Activated T-helper 1 cell treated with anti-CD3 and anti-CD28 coated beads, Interleukin-2, amount 50 U/mL, for 16 hours (primary cell): ENCODE results near the gene ERFE.

Source experiments
- DNase-seq, 2 donors: peaks; one replicate each; pipeline ENCODE4 v3.0.0-alpha.2; 2020; ENCODE audit warnings: low read depth in 1 of 2, low spot score in 1 of 2

The ERFE gene

DNA sequence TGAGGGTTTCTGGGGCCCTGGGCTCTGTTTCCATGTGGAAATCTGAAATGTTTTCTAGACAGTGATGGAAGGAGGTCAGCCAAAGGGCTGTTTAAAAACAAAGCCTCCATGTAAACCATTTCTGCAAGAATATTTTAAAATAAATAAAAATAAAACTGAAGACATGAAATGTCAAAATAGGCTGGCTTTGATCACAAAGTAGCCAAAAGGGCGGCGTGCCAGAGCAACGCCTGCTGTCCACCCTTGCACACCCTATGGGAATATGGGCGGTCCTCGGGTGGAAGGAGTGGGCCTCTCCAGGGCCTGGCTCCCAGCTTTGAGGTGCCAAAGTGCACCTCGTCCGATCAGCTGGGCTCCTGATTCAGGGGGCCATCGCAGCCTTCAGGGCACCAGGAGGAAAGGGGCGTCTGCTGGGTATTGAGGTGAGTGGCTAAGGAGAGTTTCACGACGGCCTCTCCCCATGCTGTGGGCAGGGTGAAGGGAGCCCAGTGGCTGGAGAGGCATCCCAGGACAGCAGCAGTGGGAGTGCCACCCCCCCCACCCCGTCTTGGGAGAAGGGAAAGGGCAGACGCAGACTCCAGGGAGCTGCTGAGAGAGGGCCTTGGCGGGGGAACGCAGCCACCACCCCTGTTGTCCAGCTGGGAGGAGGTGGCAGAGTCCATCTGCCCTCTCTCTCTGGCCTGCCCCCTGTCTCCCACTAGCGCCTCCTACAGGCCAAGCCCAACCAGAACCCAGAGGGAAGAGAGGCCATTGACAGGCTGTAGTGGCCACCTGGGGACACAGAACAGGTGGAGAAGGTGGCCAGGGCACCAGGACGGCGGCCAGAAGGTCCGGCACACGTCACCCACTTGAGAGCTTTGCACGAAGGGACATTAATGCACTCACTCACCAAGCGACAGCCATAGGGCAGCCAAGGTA is 5.7 kb upstream of the ERFE start:
- no peak for DNase-seq

DNA sequence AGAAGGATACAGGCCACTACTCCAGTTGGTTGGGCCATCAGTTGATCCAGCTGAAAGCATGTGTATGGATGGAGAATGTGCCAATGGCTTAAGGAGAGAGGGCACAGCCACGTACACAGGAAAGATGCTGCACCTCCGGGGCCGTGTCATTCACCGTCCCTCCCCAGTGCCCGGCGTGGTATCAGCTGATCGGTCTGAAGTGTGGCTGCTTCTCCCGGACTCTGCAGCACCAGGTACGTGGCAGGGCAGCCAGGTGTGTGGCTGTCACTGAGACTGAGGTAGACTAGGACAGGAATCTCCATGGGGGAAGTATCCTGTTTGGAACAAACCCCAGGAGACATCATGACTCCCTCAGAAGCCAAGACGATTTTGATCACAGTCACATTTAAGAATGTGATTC is 4.2 kb upstream of the ERFE start:
- no peak for DNase-seq

DNA sequence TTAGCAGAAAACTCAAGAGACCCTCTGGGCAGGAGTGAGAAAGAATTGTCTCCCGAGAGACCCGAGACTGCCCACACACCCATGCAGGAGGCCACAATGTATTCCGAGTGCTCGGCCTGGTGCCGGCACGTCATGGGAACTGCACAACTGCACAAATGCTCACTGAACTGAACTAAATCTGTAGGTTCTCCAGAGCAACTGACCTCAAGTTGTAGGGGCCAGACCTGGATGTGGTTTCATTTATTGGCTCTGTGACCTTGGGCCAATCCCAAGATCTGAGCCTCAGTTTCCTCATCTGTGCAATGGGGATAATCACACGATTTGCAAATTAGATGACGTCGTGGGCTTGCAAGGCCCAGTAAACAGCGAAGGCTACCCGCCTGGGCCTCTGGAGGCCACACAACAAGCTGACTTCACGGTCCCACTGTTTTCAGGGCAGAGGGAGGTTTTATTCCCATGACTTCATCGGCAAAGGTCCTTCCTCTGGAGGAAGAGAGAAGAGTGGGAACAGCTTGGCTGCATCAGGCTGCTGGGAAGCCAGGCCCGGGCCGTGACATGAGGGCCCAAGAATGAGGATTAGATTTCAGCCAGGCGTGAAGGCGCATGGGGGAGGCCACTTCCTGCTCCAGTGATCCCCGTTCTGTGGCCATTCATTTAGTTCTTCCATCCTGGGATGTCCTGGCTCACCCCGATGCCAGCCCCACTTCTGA is 3.6 kb upstream of the ERFE start:
- DNase-seq = no peak

DNA sequence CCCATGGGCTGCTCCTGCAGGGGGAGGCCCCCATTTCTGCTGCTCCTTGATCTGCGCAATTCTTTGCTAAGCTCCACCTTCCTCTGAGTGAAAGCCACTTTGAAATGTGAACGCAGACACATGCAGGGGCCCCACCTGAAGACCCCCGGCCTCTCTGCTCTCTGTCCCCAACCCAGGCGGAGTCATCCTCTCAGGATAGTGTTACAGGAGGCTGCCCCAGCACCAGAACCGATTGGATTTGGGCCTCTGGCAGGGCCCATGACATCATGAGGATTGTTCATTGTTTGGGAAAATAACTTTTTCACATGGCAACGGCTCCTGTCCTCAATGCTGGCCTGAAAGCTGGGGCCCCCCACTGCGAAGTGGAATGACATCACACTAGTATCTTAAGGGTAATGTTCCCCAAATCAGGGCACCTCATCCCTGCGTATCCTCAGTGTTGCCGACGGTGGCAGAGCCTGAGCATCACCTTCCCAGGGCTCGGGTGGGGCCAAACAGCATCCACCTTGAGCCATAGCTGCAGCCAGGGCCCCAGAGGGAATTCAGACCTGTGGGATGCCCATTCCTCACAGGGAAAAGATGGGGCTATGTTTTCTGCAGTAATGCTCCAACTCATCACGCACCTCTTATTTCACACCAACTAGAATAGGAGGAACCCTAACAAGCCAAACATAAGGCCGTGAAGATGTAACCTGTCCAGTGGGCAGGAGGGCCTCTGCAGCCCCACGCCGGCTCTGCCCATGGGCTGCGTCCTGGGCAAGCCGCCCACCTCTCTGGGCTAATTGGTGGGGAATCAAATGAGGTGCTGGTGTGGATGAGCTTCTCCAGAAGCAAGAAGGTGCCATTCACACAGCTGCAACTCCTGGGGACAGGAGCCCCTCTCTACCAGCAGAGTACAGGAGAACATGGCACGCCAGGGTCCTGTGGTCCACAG is 2.7 kb upstream of the ERFE start:
- DNase-seq = no peak

DNA sequence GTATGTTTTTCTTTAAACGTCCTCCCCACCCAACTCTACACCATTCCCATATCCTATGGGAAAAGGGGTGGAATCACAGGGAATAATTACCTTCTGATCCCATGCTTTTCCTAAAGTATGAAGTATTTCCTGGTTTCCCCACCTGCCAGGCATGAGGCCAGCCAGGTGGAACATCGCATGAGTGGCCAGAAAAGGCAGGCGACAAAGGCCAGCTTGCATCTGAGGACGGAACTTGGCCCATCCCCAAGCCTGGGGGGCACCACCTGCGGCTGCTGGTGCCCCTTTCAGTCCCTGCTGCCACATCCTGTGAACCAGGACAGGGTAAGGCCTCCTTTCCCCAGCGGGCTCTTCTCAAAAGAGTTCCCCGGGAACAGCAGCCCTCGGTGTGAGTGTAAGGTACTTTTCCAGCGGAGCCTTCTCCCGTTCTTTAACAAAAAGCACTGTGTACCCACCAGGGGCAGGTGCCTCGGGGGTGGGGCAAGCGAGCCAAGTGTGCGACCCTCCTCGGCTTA is 1.2 kb upstream of the ERFE start:
- DNase-seq = no peak

DNA sequence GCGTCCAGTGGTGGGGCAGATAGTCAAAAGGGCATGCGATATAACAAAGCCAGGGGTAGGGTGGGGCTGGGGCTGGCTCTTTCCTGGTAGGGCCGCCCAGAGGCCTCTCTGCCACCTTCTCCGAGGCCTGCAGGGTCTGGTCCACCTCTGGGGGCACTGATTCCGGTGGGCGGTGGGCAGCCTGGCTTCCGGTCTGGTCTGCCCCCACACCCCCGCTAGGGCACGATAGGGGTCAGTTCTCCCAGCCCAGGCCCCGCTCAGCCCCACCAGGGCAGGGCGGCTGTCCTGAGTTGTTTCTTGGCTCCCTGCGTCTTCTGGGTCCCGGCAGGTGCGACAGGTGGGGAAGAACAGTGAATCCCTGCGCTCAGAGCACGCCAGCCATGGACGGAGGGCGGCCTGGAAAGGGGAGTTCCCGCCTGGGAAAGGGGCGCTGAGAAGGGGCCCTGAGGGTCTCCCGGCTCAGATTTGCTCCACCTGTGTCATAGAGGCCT is 707 bp upstream of the ERFE start:
- DNase-seq = no peak

DNA sequence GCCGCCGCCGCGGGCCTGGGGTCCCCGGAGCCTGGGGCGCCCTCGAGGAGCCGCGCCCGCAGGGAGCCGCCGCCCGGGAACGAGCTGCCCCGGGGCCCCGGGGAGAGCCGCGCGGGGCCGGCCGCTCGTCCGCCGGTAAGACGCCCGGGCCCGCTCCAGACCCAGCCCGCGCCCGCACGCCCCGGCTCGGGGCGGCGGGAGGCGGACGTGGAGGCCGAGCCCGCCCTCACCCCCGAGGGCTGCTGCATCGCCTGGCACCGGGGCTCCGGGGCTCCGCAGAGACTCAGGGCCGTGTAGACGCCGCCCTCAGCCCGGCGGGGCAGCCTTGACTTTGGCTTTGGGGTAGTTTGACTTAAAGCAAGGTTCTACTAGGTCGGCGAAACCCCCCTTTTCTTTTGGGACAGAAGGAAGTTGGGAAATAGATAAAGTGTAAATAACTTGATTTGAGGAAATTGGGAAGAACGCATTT is 335 bp downstream of the ERFE start:
- no peak for DNase-seq

DNA sequence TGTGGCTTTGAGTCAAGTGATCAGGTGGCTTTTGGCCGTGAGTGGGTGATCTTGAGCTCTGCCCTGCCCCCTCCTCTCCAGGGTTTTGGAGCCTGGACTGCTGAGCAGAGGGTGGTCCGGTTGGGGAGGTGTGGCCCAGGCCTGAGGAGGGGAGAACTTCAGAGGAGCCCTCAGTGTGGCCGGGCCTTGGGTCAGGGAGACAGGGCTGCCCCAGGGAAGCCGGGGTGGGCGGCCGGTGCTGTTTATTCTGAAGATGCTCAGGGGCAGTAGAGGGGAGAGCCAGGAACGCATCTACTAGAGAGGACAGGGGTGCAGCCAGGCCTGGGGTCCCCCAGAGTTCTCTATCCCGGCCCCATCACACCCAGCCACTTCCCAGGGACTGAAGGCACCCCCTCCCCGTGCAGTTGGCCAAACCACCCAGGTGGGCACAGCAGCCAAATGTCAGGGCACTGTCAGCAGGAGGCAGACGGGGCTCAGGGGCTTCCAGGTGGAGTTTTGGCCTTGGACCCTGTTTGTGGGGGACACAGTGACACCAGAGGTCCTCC is 963 bp downstream of the ERFE start:
- DNase-seq = no peak

DNA sequence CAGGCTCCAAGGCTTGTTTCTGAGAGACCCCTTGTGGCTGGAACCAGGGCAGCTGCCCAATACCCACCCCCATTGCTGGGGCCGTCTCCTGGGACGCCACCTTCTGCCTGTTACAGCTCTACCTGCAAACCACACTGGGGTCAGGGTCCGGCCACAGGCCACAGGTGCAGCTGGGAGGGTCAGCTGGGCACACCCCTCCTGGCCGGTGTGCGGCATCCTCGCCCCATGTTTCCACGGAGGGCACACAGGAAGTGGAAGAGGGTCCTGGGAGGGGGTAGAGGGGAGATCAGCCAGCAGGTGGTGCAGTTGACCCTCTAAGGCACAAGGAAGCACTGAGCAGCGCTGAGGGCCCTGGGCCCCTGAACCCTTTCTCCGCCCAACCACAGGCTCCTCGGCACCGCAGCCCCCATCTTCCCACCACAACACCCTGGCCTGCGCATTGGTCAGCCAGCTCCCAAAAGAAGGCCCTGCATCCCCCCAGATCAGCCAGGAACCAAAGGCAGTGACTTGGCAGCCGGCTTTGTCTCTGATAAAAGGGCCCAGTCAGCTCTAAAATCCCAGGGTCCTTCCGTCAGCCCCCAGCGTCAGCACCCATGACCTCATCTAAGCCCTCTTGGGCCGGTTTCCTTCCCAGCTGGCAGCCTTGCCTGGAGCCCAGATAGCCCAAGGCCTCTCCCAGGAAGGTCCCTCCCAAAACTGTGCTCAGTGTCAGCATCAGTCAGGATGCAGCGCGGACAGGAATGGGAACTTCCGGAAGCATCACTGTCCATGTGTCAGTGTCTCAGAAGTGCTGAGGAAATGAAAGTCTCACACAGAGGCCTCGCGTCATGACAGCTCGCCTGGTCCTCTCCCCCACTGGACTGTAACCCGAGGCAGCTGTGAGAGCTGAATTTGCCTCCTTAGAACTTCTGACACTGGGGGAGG is 1.7 kb downstream of the ERFE start:
- no peak for DNase-seq

DNA sequence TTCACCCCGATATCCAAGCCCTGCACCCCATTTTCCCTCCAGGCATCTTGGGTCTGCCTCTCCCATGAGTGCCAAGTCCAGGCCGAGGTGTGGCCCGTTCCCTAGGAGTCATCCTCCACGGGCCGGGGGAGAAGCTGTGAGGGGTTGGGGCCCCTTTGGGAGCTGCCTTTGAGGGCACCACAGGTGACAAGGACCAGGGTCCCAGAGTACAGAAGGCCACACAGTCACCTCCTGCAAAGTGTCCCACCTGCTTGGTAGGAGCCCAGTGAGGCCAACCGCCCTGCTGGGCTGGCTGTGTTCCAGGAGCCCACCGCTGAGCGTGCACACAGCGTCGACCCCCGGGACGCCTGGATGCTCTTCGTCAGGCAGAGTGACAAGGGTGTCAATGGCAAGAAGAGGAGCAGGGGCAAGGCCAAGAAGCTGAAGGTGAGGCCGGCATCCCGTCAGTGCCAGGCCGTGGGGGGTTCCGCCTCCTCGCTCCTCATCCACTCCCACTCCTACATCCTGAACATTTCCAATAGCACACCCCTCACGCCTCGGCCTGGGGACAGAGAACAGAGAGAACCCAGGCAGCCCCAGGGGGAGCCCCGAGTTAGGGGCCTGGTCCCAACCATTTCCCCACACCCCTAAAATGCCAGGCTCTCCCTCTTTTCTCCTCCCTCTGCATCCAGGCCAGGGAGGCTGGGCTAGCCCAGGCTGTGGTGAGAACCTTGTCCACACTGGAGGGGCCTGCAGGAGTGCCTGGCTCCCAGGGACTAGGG is 2.7 kb downstream of the ERFE start:
- no peak for DNase-seq

DNA sequence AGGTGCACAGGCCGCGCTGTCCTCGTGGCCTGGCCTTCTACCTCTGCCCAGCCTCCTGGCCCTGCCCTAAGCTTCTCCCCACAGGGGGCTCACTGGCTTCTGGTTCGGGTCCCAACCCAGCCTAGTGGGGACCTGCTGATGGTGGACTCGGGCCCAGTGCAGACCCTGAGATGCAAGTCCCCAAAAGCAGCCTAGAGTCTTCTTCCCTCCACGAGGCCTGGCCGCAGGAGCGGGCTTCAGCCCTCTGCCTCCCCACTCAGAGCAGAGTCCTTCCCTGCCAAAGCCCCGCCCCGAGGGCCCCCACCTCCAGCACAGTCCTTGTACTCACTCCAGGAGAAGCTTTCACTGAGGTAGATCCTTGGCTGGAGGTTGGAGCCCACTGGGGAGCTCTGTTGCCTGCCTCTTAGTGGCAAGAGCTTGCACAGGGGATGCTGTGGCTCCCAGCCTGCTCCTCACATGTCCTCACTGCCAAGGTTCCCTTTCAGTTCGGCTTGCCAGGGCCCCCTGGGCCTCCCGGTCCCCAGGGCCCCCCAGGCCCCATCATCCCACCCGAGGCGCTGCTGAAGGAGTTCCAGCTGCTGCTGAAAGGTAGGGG is 3.6 kb downstream of the ERFE start:
- DNase-seq = no peak

DNA sequence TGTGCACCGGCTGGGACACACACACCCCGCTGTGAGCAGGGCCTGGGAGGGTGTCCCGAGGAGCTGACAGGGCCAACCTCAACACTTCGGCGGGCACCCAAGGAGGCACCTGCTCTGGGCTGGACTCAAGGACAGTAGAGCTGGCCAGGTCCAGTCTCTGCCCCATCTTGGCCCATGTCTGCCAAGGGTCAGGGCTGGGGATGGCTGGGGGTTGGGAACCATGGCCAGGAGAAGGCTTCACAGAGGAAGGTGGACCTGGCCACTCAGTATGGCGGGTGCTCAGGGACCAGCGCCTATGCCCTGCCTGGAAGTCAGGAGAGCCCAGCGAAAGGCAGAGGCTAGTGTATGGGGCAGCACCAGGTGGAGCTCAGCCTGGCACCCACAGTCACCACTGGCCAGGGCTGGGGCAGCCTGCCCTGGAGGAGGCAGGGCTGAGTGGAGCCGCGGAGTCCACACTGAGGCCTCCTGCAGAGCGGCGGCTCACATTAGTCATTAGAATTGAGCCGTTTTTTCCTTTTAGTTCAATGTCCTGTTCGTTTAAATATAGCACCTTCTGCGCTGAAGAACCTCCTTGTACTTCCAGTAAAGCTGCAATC is 4.2 kb downstream of the ERFE start:
- DNase-seq = no peak

DNA sequence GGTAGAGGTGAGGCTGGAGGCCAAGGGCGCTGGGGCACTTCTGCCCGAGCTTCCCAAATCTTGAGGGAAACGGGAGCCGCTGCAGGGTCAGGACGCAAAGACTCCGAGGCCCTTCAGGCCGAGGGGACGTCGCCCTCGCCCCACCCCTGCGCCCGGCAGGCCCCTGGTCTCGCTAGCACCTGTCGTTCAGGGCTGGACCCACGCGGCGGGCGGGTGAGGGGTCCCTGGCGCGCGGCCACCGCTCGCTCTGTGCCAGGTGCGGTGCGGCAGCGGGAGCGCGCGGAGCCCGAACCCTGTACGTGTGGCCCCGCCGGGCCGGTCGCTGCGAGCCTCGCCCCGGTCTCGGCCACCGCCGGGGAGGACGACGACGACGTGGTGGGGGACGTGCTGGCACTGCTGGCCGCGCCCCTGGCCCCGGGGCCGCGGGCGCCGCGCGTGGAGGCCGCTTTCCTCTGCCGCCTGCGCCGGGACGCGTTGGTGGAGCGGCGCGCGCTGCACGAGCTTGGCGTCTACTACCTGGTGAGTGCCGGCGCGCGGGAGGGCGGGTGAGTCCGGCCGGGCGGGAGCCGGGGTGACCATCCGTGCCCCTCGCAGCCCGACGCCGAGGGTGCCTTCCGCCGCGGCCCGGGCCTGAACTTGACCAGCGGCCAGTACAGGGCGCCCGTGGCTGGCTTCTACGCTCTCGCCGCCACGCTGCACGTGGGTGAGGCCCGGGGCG is 4.9 kb downstream of the ERFE start:
- no peak for DNase-seq

DNA sequence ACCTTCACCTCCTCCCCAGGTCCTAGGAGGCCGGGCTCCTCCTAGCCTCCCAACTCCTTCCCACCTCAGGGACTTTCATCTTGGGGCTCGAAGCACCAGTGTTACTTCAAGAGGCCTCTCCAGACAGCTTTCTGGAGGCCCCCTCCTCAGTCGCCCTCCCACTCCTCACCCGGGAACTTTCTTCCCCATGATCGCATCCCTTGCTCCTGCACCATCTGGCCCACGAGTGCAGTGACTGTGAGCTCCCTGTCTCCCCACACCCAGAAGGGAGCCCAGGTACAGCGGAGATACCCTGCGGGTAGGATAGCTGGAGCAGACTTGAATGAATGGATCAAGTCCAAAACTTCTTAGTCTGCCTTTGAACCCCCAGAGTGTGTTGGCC is 6.1 kb downstream of the ERFE start:
- no peak for DNase-seq

DNA sequence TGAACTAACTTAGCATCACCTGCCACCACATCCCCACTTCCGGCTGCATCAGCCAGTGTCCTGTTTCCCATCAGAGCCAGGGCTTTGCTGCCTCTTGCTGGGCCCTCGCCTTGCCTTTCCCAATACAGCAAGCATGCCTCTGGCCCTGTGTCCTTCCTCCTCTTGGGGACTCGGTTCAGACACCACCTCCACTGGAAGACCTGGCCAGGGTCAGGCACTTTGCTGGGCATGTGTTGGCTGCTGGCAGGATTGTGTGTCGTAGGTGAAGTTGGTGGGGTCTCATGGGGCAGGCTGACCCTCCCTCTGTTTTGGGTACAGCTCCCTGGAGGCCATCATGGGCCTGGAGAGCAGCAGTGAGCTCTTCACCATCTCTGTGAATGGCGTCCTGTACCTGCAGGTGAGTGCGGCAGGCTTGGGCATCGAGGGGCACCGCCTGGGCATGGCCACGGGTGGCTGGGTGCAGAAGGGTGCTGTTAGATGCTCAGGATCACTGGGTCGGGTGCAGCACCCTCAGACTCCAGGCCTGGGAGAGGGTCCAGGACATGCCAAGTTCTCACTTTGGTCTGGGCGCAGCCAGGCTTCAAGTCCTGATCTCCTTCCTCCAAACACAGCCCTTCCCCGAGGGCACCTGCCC is 6.6 kb downstream of the ERFE start:
- no peak for DNase-seq

DNA sequence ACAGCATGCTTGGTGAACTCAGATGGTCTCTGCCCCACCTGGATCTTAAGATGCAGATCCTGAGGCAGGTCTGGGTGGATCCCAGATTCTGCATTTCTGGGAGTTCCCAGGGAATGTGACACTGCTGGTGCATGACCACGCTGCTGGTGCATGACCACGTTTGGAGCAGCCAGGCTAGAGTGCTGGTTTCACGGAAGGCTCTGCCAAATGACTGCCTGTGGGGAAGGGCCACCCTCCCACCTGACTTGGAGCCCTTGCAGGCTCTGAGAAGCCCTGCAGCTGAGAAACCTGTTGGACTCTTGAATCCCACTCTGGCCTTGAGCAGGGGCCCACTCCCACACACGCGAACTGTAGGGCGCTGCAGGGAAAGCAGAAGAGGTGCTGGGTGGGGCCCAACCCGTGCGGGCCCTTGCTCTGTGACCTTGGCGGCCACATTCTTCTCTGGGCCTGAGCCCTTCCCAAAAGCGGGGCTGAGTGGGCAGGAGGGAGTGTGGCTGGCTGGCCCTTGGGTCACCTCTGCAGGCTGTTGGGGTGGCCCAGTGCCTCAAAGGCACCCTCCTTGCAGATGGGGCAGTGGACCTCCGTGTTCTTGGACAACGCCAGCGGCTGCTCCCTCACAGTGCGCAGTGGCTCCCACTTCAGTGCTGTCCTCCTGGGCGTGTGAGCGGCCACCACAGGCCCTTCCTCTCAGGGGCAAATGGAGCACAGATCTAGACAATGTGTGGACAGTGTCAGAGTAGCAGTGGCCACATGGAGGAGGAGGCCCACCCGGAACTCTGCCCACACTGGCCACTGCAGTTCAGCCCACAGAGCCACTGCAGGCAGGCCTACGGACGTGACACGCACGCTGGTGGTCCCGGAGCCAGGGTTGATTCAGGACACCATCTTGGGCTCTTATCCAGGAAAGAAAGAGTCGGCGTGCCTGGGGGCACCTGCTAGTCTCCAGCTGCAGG is 7.9 kb downstream of the ERFE start:
- no peak for DNase-seq
